Pancreas (tissue), 10 donors: Measurements from ENCODE around the gene NET1. TPM values are rescaled to one million over a fixed set of nuclear protein-coding genes. Genes with fewer than 3 reads are reported as not detected.
A peak's percentile ranks its signal among the peaks of the same experiment; 100 is the strongest.

Experiments
- ATAC-seq, 4 donors: fragments of 200-7000 bp; cut with Tn5 transposase; one replicate each; pipeline versions ENCODE4 v1.8.0 to v1.9.1; 2020; ENCODE audit warnings: mild to moderate bottlenecking in 4 of 4, moderate library complexity in 4 of 4
- DNase-seq, 6 donors: peaks; one replicate each; pipeline ENCODE4 v3.0.0-alpha.2; 2020
- FAIRE-seq: peaks from 2 replicates; lab custom pipeline; 2012; peaks lifted over from hg19 to GRCh38; lab: Jason Lieb, UNC
- H3K27ac ChIP-seq, 4 donors: fragments of 200-600 bp; sonication (generic); 1 replicate in 3 of 4; 2 replicates in 1 of 4; pipeline versions ENCODE4 v1.5.0 to v1.8.0; 2020
- H3K27me3 ChIP-seq, 4 donors: fragments of 200-600 bp; one replicate each; pipeline ENCODE4 v1.8.0; 2021
- H3K36me3 ChIP-seq, 3 donors: fragments of 200-600 bp; sonication (generic) in 1 of 3; one replicate each; pipeline versions ENCODE4 v1.5.0 to v1.8.0; 2020 to 2021
- H3K4me1 ChIP-seq, 3 donors: fragments of 200-600 bp; one replicate each; pipeline ENCODE4 v1.8.0; 2021
- H3K4me3 ChIP-seq, 4 donors: fragments of 200-600 bp; sonication (generic) in 2 of 4; one replicate each; pipeline versions ENCODE4 v1.5.0 to v1.8.0; 2020 to 2021
- H3K9me3 ChIP-seq, 4 donors: fragments of 200-600 bp; one replicate each; pipeline ENCODE4 v1.8.0; 2021
- CTCF ChIP-seq, 4 donors: fragments of 200-600 bp; sonication (generic) in 3 of 4; IDR thresholded peaks; one replicate each; pipeline versions ENCODE4 v1.5.0 to v1.8.0; 2021; ENCODE audit warnings: antibody characterized with exemption in 4 of 4
- WGBS, 2 donors: extraction: QIAGEN DNeasy Blood & Tissue Kit; methylation state at CpG; one replicate each; pipeline ENCODE4 v1.1.7; 2013; 5-methylcytosine and 5-hydroxymethylcytosine counted together
- intact Hi-C, 3 donors: fragments of 100-400 bp; cut with DNase I; formaldehyde crosslinking; loops; one replicate each; pipeline versions ENCODE4 v1.11.1 to v1.14.2; 2022
- polyA plus RNA-seq, 2 donors: library from polyadenylated mRNA; stranded (reverse); fragments of 200-250 nt; gene quantifications; one replicate each; pipeline ENCODE4 v1.2.3, GENCODE V29; 2013
- total RNA-seq, 6 donors: library from RNA; stranded (reverse); fragmentation: NEBNext Ultra II Directional in 4 of 6; extraction: Animal tissue kit (Norgen Biotek cat#: 25700) in 4 of 6; gene quantifications; one replicate each; pipeline versions ENCODE4 v1.2.1 to v1.2.4, GENCODE V29; 2021 to 2023
- donor health status: healthy with polysubstance abuse.
- donor health status: DM: no; HTN: no; CAD: no; lungs with moderate emphysema.
- donor health status: DM: no; HTN: no; CAD: no.
- donor health status: control.
- donor health status: control.
- donor health status: Bipolar disorder and iron deficiency.
- donor health status: DM: yes; HTN: yes; CAD: no.
- donor health status: DM: no; HTN: no; CAD: no.
- donor health status: DM: no; HTN: no; CAD: no.
- donor health status: DM: yes; HTN: yes; CAD: no.

The NET1 gene
- total and polyA plus RNA-seq, 8 donors = 13.0 to 68.0 (median 37.0) TPM

GRCh38 chr10:5507649-5508131 is 95.3 kb downstream of the NET1 start:
- intact Hi-C loops = no loop called here
- H3K36me3 ChIP-seq = no peaks in the 10 kb centered on the region
- peaks cover 14 to 23% (median 14%) of the 10 kb centered on the region in 3 donors for H3K4me1 ChIP-seq
- no peak for FAIRE-seq
- TF ChIP-seq CTCF (IDR thresholded peaks at IDR 0.05) = no peak
- no peaks in the 10 kb centered on the region for H3K9me3 ChIP-seq
- ATAC-seq = no peak
- no peak overlapping the region for H3K27ac ChIP-seq
- peak in 2 of 6 donors; percentile 39 to 68 for DNase-seq
- H3K4me3 ChIP-seq = no peak overlapping the region
- WGBS, 2 donors = 89 to 92% methylated on average over 14 of the region's 14 CpGs
- no peaks in the 10 kb centered on the region for H3K27me3 ChIP-seq

- Histone ChIP-seq H3K27ac (no peak overlapping the region), H3K36me3 (no peaks in the 10 kb centered on the region), H3K4me1 (peaks cover 9 to 18% (median 9%) of the 10 kb centered on the region in 3 donors), H3K4me3 (no peak overlapping the region), H3K27me3 (no peaks in the 10 kb centered on the region), H3K9me3 (no peaks in the 10 kb centered on the region)
- intact Hi-C loops = no loop called here
- DNase-seq (peak in 2 of 6 donors; percentile 33 to 54), ATAC-seq (no peak), FAIRE-seq (no peak)
- TF ChIP-seq CTCF (IDR thresholded peaks at IDR 0.05) = no peak
- WGBS, 2 donors = 95 to 97% methylated on average over 18 of the region's 18 CpGs
Observed at GRCh38 chr10:5508161-5508604, 95.8 kb downstream of the NET1 start.

Other genes with a start within 250 kb of the NET1 start
- not detected for gene AKR1C8, start 227.4 kb upstream of the NET1 start, total RNA-seq
- gene AKR1C8, start 227.4 kb upstream of the NET1 start, polyA plus RNA-seq = not detected
- under 1 TPM in 3 of 6 donors, not detected in 3; 0.14 to 0.28 (median 0.25) TPM for gene AKR1C4, start 215.7 kb upstream of the NET1 start, total RNA-seq
- gene AKR1C4, start 215.7 kb upstream of the NET1 start, polyA plus RNA-seq = under 1 TPM in 1 of 2 donors, not detected in 1; 0.07 TPM
- 1 to 10 TPM in 4 of 6 donors, under 1 TPM in 2; 0.66 to 5.5 (median 1.8) TPM for gene UCN3, start 47.6 kb upstream of the NET1 start, total RNA-seq
- gene UCN3, start 47.6 kb upstream of the NET1 start, polyA plus RNA-seq = 10 to 100 TPM; 17.2 to 45.7 TPM
- gene TUBAL3, start 7.7 kb upstream of the NET1 start, total RNA-seq = under 1 TPM in 1 of 6 donors, not detected in 5; 0.09 TPM
- gene TUBAL3, start 7.7 kb upstream of the NET1 start, polyA plus RNA-seq = under 1 TPM; 0.08 to 0.14 TPM
- gene CALML5, start 87.0 kb downstream of the NET1 start, total RNA-seq = not detected
- not detected for gene CALML5, start 87.0 kb downstream of the NET1 start, polyA plus RNA-seq
- not detected for gene CALML3, start 112.4 kb downstream of the NET1 start, total RNA-seq
- gene CALML3, start 112.4 kb downstream of the NET1 start, polyA plus RNA-seq = under 1 TPM; 0.05 to 0.08 TPM